ENCODE results near the gene KCNV2. TPM values are rescaled to one million over a fixed set of nuclear protein-coding genes. Genes with fewer than 3 reads are reported as not detected.

The KCNV2 gene
- total and polyA plus RNA-seq, 2 donors (not counting 1 experiment from before 2014, with no cell fraction given), result not detected

DNA sequence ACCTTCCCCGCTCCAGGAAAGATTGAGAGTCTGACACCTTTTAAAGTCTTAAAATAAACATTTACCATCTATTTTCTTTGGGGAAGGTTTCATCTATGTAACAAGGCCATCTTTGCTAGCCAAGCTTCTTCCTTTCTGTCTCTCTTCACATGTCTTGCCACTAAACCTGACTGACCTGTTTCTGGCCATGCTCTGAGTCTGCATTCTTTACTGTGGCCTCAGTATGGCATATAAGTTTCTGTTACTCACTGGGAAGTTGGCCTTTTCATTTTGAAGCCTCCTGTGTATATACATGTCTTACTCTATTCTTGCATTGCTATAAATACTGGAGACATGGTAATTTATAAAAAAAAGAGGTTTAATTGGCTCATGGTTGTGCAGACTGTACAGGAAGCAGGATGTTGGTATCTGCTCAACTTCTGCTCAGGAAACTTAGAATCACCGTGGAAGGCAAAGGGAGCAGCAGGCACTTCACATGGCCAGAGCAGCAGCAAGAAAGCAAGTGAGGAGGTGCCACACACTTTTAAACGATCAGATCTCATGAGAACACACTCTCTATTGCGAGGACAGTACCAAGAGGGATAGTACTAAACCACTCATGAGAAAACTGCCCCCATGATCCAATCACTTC lies 48.1 kb downstream of the KCNV2 start:
- Histone ChIP-seq H3K4me3 (replicated peaks in 1 of 4; ENCODE audit: control extremely low read depth in 1 of 4, insufficient read depth in 1 of 4, low read depth in 3 of 4, low read length in 4 of 4) (no peak overlapping the region), H3K9me3 (ENCODE audit: control insufficient read depth, insufficient read depth, low read depth, low read length) (no peaks in the 10 kb centered on the region), H3K36me3 (ENCODE audit: control insufficient read depth, insufficient read depth, low read length) (peaks cover 3% of the 10 kb centered on the region), H3K4me2 (ENCODE audit: extremely low read depth, insufficient read depth, low read length) (no peak overlapping the region), H3K27me3 (ENCODE audit: control insufficient read depth, insufficient read depth, low read length) (no peaks in the 10 kb centered on the region), H4K20me1 (ENCODE audit: control insufficient read depth, extremely low read depth, insufficient read depth, low read length) (no peaks in the 10 kb centered on the region), H3K79me2 (ENCODE audit: control insufficient read depth, insufficient read depth, low read length) (no peaks in the 10 kb centered on the region), H3K9ac (ENCODE audit: insufficient read depth, low read length) (no peak overlapping the region), H2AFZ (ENCODE audit: low read length) (no peak overlapping the region), H3K27ac (ENCODE audit: insufficient read depth, low read length) (no peak overlapping the region), H3K4me1 (ENCODE audit: control insufficient read depth, extremely low read depth, insufficient read depth, low read length) (no peaks in the 10 kb centered on the region)
- TF ChIP-seq, protein P1, sequence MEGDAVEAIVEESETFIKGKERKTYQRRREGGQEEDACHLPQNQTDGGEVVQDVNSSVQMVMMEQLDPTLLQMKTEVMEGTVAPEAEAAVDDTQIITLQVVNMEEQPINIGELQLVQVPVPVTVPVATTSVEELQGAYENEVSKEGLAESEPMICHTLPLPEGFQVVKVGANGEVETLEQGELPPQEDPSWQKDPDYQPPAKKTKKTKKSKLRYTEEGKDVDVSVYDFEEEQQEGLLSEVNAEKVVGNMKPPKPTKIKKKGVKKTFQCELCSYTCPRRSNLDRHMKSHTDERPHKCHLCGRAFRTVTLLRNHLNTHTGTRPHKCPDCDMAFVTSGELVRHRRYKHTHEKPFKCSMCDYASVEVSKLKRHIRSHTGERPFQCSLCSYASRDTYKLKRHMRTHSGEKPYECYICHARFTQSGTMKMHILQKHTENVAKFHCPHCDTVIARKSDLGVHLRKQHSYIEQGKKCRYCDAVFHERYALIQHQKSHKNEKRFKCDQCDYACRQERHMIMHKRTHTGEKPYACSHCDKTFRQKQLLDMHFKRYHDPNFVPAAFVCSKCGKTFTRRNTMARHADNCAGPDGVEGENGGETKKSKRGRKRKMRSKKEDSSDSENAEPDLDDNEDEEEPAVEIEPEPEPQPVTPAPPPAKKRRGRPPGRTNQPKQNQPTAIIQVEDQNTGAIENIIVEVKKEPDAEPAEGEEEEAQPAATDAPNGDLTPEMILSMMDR (conservative IDR thresholded peaks at IDR 0.05 in 1 of 2, IDR thresholded peaks at IDR 0.05 in 1 of 2; ENCODE audit: low read depth in 1 of 2, low read length in 2 of 2), result no peak
- TF ChIP-seq EZH2 (IDR thresholded peaks at IDR 0.05; ENCODE audit: low read length, missing control alignments), result no peak
- DNase-seq (ENCODE audit: low read depth in 2 of 2), result no peak

DNA sequence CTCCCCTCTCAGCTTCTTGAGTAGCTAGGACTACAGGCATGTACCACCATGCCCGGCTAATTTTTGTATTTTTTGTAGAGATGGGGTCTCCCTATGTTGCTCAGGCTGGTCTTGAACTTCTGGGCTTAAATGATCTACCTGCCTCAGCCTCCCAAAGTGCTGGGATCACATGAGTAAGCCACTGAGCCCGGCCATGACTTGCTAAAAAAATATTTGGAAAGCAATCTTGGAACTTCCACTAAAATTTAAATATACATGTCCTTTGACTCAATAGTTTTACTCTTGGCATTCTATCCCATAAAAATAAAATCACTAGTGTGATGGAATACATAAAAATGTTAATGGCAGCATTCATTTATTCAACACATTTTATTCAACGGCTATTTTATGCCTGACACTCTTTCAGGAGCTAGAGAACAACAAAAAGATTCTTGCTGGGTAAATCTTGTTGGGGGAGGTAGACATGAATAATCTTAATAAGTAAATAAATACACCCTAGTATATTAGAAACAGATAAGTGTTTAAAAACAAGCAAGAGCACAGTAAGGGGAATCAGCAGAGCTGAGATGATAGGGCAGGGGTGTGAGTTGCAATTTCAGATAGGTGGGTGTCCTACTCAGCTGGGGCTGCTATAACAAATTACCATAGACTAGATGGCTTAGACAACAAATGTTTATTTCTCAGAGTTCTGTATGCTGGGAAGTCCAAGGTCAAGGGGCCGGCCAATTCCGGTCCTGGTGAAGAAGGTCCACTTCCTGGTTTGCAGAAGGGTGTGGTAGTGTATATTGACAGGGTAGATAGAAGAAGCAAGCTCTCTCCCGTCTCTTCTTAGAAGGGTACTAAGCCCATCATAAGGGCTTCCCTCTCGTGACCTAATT lies 50.7 kb downstream of the KCNV2 start:
- H3K27ac ChIP-seq (ENCODE audit: insufficient read depth, low read length), result no peak overlapping the region
- TF ChIP-seq, protein P1 (conservative IDR thresholded peaks at IDR 0.05 in 1 of 2, IDR thresholded peaks at IDR 0.05 in 1 of 2; ENCODE audit: low read depth in 1 of 2, low read length in 2 of 2), result no peak
- no peak for TF ChIP-seq EZH2 (IDR thresholded peaks at IDR 0.05; ENCODE audit: low read length, missing control alignments)

DNA sequence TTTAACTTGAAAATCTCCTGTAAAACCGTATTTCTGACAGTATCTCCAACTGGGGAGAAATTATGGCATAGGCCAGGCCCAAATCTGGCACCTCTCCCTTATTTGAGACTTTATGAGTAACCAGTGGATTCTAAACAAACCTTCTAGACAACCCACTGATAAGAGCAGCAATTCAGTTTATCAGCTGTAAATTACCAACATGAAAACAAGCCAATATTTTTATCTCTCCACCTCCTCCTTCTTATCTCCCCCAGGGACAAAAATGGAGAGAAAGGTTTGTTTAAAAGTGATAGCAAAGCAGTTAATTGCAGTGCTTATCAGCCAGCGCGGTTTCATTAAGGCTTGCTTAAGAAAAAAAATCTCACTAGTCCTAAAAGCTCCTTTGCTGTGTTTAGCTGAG lies 53.8 kb downstream of the KCNV2 start:
- Histone ChIP-seq H3K79me2 (ENCODE audit: control insufficient read depth, insufficient read depth, low read length) (no peaks in the 10 kb centered on the region), H3K4me1 (ENCODE audit: control insufficient read depth, extremely low read depth, insufficient read depth, low read length) (no peaks in the 10 kb centered on the region), H4K20me1 (ENCODE audit: control insufficient read depth, extremely low read depth, insufficient read depth, low read length) (no peaks in the 10 kb centered on the region), H3K9ac (ENCODE audit: insufficient read depth, low read length) (no peak overlapping the region), H3K36me3 (ENCODE audit: control insufficient read depth, insufficient read depth, low read length) (peaks cover 8% of the 10 kb centered on the region), H3K27ac (ENCODE audit: insufficient read depth, low read length) (no peak overlapping the region), H3K4me2 (ENCODE audit: extremely low read depth, insufficient read depth, low read length) (no peak overlapping the region), H3K27me3 (ENCODE audit: control insufficient read depth, insufficient read depth, low read length) (no peaks in the 10 kb centered on the region), H3K4me3 (replicated peaks in 1 of 4; ENCODE audit: control extremely low read depth in 1 of 4, insufficient read depth in 1 of 4, low read depth in 3 of 4, low read length in 4 of 4) (no peak overlapping the region), H3K9me3 (ENCODE audit: control insufficient read depth, insufficient read depth, low read depth, low read length) (no peaks in the 10 kb centered on the region), H2AFZ (ENCODE audit: low read length) (no peak overlapping the region)
- DNase-seq (ENCODE audit: low read depth in 2 of 2), result peak in 1 of 2 donors; percentile 55
- TF ChIP-seq, protein P1 (conservative IDR thresholded peaks at IDR 0.05 in 1 of 2, IDR thresholded peaks at IDR 0.05 in 1 of 2; ENCODE audit: low read depth in 1 of 2, low read length in 2 of 2), result no peak
- no peak for TF ChIP-seq EZH2 (IDR thresholded peaks at IDR 0.05; ENCODE audit: low read length, missing control alignments)

More for the DNA sequence above, 50.7 kb downstream of the KCNV2 start:
- Histone ChIP-seq H2AFZ (ENCODE audit: low read length) (no peak overlapping the region), H3K4me1 (ENCODE audit: control insufficient read depth, extremely low read depth, insufficient read depth, low read length) (no peaks in the 10 kb centered on the region), H3K4me2 (ENCODE audit: extremely low read depth, insufficient read depth, low read length) (no peak overlapping the region), H3K9ac (ENCODE audit: insufficient read depth, low read length) (no peak overlapping the region), H3K9me3 (ENCODE audit: control insufficient read depth, insufficient read depth, low read depth, low read length) (no peaks in the 10 kb centered on the region), H3K36me3 (ENCODE audit: control insufficient read depth, insufficient read depth, low read length) (peaks cover 5% of the 10 kb centered on the region), H3K79me2 (ENCODE audit: control insufficient read depth, insufficient read depth, low read length) (no peaks in the 10 kb centered on the region), H3K27me3 (ENCODE audit: control insufficient read depth, insufficient read depth, low read length) (no peaks in the 10 kb centered on the region), H3K4me3 (replicated peaks in 1 of 4; ENCODE audit: control extremely low read depth in 1 of 4, insufficient read depth in 1 of 4, low read depth in 3 of 4, low read length in 4 of 4) (no peak overlapping the region), H4K20me1 (ENCODE audit: control insufficient read depth, extremely low read depth, insufficient read depth, low read length) (no peaks in the 10 kb centered on the region)
- no peak for DNase-seq (ENCODE audit: low read depth in 2 of 2)
